Astrocyte (in vitro differentiated cells and primary cell): Measurements from ENCODE around the gene GPATCH2L.

ENCODE experiments used
- EZH2 ChIP-seq: IDR thresholded peaks from 2 replicates; pipeline ENCODE4 v1.6.1; 2012; ENCODE audit warnings: mild to moderate bottlenecking, low read length, inconsistent platforms; ENCODE audit not compliant: insufficient read depth
- TF ChIP-seq, protein P1 (sequence below): IDR thresholded peaks from 2 replicates; pipeline ENCODE4 v1.5.1; 2011; ENCODE audit warnings: low read depth, mild to moderate bottlenecking, inconsistent platforms, low read length, moderate library complexity; ENCODE audit not compliant: insufficient read depth

DNA sequence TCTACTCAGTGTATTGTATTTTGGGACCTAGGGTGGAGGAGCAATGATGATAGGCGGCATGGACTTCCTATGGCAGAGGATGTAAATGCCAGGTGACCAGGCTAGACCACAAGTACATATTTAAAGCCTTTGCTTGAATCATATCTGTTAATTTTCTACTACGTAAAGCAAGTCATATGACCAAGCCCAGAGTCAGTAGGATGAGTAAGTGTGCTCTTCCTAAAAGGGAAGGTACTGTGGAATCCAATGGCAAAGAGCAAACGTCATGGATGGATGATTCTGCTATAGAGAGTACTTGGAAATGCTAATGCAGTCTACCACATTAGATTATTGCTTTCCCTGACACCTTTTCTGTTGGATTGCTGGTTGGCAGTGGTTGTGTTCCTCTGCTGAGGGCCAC lies 16.8 kb downstream of the GPATCH2L start:
- TF ChIP-seq, protein P1, sequence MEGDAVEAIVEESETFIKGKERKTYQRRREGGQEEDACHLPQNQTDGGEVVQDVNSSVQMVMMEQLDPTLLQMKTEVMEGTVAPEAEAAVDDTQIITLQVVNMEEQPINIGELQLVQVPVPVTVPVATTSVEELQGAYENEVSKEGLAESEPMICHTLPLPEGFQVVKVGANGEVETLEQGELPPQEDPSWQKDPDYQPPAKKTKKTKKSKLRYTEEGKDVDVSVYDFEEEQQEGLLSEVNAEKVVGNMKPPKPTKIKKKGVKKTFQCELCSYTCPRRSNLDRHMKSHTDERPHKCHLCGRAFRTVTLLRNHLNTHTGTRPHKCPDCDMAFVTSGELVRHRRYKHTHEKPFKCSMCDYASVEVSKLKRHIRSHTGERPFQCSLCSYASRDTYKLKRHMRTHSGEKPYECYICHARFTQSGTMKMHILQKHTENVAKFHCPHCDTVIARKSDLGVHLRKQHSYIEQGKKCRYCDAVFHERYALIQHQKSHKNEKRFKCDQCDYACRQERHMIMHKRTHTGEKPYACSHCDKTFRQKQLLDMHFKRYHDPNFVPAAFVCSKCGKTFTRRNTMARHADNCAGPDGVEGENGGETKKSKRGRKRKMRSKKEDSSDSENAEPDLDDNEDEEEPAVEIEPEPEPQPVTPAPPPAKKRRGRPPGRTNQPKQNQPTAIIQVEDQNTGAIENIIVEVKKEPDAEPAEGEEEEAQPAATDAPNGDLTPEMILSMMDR, result no peak
- TF ChIP-seq EZH2, result no peak
